WERI-Rb-1 (cell line): ENCODE data around the gene PTRHD1.

Experiments
- DNase-seq: peaks from one replicate; pipeline ENCODE4 v3.0.0-alpha.2; 2020
- H3K27ac ChIP-seq: fragments of 250-450 bp; sonication (Bioruptor Pico); 2 replicates; pipeline ENCODE4 v1.5.1; 2020; ENCODE audit warnings: mild to moderate bottlenecking, moderate library complexity
- H3K27me3 ChIP-seq: fragments of 250-450 bp; sonication (Bioruptor Pico); 2 replicates; pipeline ENCODE4 v1.5.1; 2021; ENCODE audit warnings: mild to moderate bottlenecking, low read depth, moderate library complexity; ENCODE audit not compliant: insufficient read depth, severe bottlenecking
- H3K36me3 ChIP-seq: fragments of 250-450 bp; sonication (Bioruptor Pico); 2 replicates; pipeline ENCODE4 v1.5.1; 2020; ENCODE audit warnings: mild to moderate bottlenecking, moderate library complexity
- H3K4me3 ChIP-seq: 2 replicates; pipeline ENCODE4 v1.5.1; 2011; ENCODE audit warnings: low read depth, mild to moderate bottlenecking, control low read depth, low read length
- H3K9me3 ChIP-seq: fragments of 250-450 bp; sonication (Bioruptor Pico); 2 replicates; pipeline ENCODE4 v1.5.1; 2021; ENCODE audit warnings: mild to moderate bottlenecking, moderate library complexity; ENCODE audit not compliant: severe bottlenecking
- CTCF ChIP-seq: IDR thresholded peaks from 2 replicates; pipeline ENCODE4 v1.5.1; 2011; ENCODE audit warnings: low read depth, mild to moderate bottlenecking, control low read depth, inconsistent platforms, low read length

Gene PTRHD1

GRCh38 chr2:24779116-24779515 lies 14.1 kb downstream of the PTRHD1 start:
- no peak for DNase-seq
- Histone ChIP-seq H3K27me3 (no peaks in the 10 kb centered on the region), H3K27ac (no peak overlapping the region), H3K36me3 (no peaks in the 10 kb centered on the region), H3K9me3 (no peaks in the 10 kb centered on the region), H3K4me3 (no peak overlapping the region)
- TF ChIP-seq CTCF = no peak

DNA sequence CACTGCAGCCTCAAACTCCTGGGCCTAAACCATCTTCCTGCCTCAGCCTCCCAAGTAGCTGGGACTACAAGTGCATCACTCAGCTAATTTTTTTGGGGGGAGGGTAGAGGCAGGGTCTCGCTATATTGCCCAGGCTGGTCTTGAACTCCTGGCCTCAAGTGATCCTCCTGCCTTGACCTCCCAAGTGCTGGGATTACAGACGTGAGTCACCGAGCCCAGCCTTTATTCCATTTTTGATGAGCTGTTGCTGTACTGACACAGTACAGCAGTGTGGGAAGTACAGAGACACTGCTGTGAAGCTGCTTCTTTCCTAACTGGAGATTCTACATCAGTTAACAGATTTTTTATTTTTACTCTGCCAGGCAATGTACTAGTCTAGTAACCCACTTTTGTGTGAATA lies 18.8 kb downstream of the PTRHD1 start:
- no peaks in the 10 kb centered on the region for H3K9me3 ChIP-seq
- peaks cover 6% of the 10 kb centered on the region for H3K36me3 ChIP-seq
- no peak for TF ChIP-seq CTCF
- no peak overlapping the region for H3K27ac ChIP-seq
- no peak for DNase-seq
- H3K4me3 ChIP-seq = no peak overlapping the region
- H3K27me3 ChIP-seq = no peaks in the 10 kb centered on the region

GRCh38 chr2:24771764-24772586 lies 21.2 kb downstream of the PTRHD1 start:
- Histone ChIP-seq H3K4me3 (no peak overlapping the region), H3K27me3 (no peaks in the 10 kb centered on the region), H3K27ac (no peak overlapping the region), H3K36me3 (peaks cover 13% of the 10 kb centered on the region), H3K9me3 (no peaks in the 10 kb centered on the region)
- no peak for TF ChIP-seq CTCF
- DNase-seq = no peak

DNA sequence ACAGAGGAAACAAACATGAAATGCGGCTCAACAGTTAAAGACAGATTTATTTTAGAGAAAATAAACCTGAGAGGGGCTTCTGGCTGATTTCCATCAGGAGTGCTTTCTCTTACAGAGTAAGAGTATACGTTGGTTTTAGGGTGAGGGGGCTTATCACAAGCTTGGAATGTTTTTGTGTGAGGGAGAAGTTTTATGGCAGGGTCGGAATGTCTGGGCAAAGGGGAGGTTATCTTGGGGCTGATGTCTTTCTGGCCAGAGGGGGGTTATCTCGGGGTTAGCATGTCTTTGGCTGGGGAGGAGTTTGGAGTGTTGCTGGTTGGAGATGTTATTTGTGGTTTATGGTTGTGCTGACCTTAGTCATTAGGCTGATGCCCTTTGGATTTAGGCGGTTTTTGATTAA lies 22.1 kb downstream of the PTRHD1 start:
- Histone ChIP-seq H3K27ac (no peak overlapping the region), H3K27me3 (no peaks in the 10 kb centered on the region), H3K36me3 (peaks cover 13% of the 10 kb centered on the region), H3K9me3 (no peaks in the 10 kb centered on the region), H3K4me3 (no peak overlapping the region)
- no peak for DNase-seq
- no peak for TF ChIP-seq CTCF

DNA sequence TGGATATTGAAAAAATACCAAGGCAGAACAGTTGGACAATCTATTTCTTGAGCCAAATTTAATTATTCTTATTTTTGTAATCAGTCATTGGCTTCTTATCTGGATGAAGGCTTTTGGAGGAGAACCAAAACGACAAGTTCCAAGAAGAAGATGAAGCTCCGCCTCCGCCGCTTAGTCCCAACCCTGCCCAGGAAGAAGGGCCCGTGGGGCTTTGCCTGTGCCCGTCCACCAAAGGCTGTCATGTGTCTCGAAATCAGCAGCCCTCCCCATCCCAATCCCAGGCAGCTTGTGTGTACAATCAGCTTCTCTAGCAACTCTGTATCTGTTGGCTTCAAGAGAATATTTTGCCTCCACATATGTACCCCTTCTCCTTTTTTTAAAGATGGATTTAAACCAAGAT lies 24.6 kb downstream of the PTRHD1 start:
- no peaks in the 10 kb centered on the region for H3K9me3 ChIP-seq
- no peak for TF ChIP-seq CTCF

GRCh38 chr2:24768013-24768412 lies 25.2 kb downstream of the PTRHD1 start:
- H3K4me3 ChIP-seq = no peak overlapping the region
- H3K36me3 ChIP-seq = peaks cover 22% of the 10 kb centered on the region
- H3K27me3 ChIP-seq = no peaks in the 10 kb centered on the region
- no peak for DNase-seq
- no peaks in the 10 kb centered on the region for H3K9me3 ChIP-seq
- no peak overlapping the region for H3K27ac ChIP-seq
- no peak for TF ChIP-seq CTCF

More for the DNA sequence above, 24.6 kb downstream of the PTRHD1 start:
- H3K27me3 ChIP-seq = no peaks in the 10 kb centered on the region
- H3K27ac ChIP-seq = no peak overlapping the region
- H3K4me3 ChIP-seq = no peak overlapping the region
- H3K36me3 ChIP-seq = peaks cover 22% of the 10 kb centered on the region
- no peak for DNase-seq
